Epithelial cell of prostate (primary cell): ENCODE data around the gene PROCA1.
"Not testable (repeated sequence)": the region's sequence is repeated elsewhere in the genome, so short reads cannot be mapped to it uniquely, and the experiment has no call there.

ENCODE experiments used
- DNase-seq: peaks from one replicate; pipeline ENCODE4 v3.0.0-alpha.2; 2011; ENCODE audit warnings: low read depth, low spot score
- H3K27ac ChIP-seq: fragments of 450-650 bp; 2 replicates; pipeline ENCODE4 v1.5.1; 2017; ENCODE audit warnings: mild to moderate bottlenecking

PROCA1 gene

GRCh38 chr17:28688481-28688880 lies 23.2 kb downstream of the PROCA1 start:
- no peak for DNase-seq
- H3K27ac ChIP-seq = no peak overlapping the region

DNA sequence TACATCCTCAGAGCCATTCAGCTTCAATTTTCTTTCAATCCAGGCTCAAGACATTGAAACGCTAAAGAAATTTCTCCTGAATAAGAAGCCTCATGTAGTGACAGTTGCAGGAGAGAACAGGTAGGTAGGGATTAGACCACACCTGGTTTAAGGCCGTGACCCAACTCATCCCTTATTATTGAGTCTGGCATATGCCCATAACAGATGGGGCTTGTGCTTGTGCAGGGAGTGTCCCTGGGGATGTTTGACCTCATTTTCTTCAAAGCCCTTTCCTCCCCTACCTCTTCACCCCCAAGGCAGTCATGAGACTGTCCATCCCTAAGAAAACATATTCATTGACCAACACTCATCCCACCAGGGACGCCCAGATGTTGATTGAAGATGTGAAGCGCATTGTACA lies 25.4 kb downstream of the PROCA1 start:
- DNase-seq = no peak
- no peak overlapping the region for H3K27ac ChIP-seq

- H3K27ac ChIP-seq = no peak overlapping the region
- no peak for DNase-seq
These were observed 26.3 kb downstream of the PROCA1 start for GRCh38 chr17:28685366-28685765.

- DNase-seq = no peak
- H3K27ac ChIP-seq = no peak overlapping the region
These were observed 26.7 kb downstream of the PROCA1 start for GRCh38 chr17:28684963-28685362.

DNA sequence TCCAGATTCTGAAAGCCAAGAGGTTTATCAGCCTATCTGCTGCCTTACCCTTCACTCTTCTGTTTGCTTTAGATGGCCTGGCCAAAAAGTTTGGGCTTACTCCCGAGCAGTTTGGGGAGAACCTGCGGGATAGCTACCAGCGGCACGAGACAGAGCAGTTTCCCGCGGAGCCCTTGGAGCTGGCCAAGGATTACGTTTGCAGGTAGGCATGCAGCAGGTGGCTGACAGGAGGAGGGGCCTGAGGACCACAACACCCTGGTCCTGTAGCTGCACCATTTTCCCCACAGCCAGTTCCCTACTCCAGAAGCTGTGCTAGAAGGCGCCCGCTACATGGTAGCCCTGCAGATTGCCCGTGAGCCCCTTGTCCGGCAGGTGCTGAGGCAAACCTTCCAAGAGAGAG lies 29.0 kb downstream of the PROCA1 start:
- DNase-seq = no peak
- no peak overlapping the region for H3K27ac ChIP-seq

DNA sequence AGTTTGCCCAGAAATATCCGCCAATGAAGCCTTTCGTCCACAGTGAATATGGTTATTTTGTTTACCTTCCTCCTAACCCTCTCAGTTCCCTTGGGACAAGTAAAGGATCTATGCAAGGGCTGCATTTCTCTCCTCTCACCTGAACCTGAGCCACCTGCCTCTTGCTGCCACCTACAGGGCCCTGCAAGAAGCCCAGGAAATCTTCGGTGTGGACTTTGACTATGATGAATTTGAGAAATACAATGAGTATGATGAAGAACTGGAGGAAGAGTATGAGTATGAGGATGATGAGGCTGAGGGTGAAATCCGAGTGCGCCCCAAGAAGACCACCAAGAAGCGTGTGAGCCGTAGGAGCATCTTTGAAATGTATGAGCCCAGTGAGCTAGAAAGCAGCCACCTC lies 35.7 kb downstream of the PROCA1 start:
- no peak overlapping the region for H3K27ac ChIP-seq
- DNase-seq = no peak

- no peak overlapping the region for H3K27ac ChIP-seq
- no peak for DNase-seq
These were observed 36.2 kb downstream of the PROCA1 start for GRCh38 chr17:28675490-28675889.

DNA sequence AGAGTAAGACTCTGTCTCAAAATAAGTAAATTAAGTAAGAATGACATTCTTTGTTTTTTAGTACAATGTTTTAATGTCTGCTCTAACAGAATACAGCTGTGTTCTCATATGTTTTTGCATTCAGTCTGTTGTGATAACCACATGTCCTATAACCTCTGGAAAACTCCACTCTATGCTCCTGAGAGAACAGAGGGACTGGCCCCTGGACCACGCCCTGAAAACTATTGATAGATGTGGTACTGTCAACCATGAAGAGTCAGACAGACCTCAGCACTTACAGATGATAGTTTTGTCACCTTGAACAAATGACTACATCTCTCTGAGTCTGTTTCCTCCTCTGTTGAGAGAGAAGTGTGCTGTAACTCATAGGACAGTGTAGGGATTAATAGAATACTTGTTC lies 41.8 kb downstream of the PROCA1 start:
- H3K27ac ChIP-seq = no peak overlapping the region
- no peak for DNase-seq

DNA sequence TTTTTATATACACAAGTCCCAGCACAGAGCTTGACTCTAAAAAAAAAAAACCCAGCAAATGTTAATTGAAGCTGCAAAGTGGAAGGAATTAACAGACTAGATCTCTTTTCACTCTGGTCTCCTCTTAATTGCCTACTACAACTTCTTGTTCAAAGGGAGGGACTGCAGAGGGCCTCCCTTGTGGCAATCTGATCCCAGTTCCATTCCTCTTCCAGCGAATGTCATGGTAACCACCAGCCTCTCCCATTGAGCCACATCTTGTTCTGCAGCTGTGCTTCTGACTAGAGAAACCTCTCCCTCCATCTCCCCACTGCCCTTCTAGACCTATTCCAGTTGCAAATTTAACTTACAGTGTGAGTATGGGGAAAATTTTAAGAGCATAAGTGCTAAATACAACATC lies 43.8 kb downstream of the PROCA1 start:
- no peak for DNase-seq
- no peak overlapping the region for H3K27ac ChIP-seq

DNA sequence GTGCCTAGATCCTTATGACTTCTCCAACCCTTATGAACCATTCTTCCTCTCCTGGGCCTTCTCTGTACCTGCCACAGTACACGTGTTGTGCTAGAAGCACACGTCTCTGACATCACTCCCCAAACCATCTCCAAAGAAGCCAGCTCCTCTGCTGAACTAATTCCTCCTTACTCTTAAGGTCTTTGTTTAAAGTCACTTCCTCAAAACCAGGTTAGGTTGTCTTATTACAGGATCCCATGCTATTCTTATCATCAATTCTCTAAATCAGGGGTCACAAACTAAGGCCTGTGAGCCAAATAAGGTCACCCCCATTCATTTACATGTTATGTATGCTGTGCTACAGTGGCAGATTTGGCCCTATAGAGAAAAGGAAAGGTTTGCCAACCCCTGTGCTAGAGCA lies 45.7 kb downstream of the PROCA1 start:
- H3K27ac ChIP-seq = no peak overlapping the region
- no peak for DNase-seq

DNA sequence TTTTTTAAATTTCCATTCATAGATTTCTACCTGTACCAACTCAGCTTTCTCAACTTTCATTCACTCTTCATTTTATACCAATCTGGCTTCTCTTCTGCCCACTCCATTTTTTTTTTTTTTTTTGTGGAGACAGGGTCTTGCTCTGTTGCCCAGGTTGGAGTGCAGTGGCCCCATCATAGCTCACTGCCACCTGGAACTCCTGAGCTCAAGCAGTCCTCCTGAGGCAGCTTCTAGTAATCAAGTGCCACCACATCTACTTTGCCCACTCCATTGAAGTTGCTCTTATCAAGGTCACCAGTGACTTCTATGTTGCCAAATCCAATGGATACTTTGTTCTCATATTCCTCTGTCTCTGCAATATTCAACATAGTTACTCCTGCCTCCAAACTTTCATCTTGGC lies 48.0 kb downstream of the PROCA1 start:
- no peak for DNase-seq
- no peak overlapping the region for H3K27ac ChIP-seq

- H3K27ac ChIP-seq = peak overlapping the region; percentile 92
- no peak for DNase-seq
These were observed 49.2 kb downstream of the PROCA1 start for GRCh38 chr17:28662527-28662829.

DNA sequence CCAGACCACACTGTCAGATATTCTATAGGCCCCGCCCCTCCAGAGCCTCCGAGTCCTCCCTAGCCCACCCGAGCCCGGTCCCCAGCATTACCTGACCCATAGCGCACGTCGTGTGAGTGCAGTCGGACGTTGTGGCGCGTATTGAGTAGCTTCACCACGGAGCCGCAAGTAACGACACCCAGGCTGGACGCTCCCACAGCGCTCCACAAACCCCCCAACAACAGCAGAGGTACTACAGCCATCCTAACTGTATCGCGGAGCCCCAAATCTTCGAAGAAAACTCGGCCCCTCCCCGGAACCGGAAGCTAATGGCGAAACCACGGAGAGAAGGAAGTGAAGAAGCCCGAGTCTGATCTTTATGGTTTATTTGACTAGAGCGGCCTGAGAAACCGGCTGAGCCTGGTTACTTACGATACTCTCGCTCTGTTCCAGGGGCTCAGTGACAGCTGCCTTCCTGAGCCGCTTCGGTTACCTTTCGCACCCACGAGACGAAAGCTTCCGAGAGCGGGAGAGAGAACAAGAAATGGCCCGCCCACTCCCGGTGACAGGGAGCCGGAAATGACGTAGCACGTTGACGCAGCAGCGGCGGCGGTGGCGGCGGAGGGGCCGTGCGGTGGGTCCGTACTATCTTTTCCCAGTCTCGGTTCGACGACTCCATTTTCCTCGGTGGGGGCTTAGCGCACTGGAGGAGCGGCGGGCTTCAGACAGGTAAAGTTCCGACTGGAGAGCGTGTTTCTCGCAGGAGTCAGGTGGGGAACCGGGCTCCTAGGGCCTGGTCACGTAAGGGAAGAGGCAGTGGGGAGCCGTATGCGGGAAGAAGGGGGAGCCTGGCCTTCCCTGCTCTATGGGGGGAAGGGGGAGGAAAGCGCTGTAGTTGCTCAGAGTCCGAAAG lies 49.8 kb downstream of the PROCA1 start, which contains the start of the genes SDF2 and SUPT6H:
Gene SDF2 (minus strand): TSS at position 272 of the 892 bp plus-strand sequence. CDS start 30 bp downstream, at position 242.
Gene SUPT6H (plus strand): TSS at position 571 of the 892 bp plus-strand sequence. CDS start 11,197 bp downstream, outside the sequence.
- no peak for DNase-seq

GRCh38 chr17:28659497-28659881 lies 52.2 kb downstream of the PROCA1 start:
- not testable (repeated sequence) for DNase-seq, H3K27ac ChIP-seq

More for the DNA sequence above, 49.8 kb downstream of the PROCA1 start, which contains the start of the genes SDF2 and SUPT6H:
- H3K27ac ChIP-seq = peak within 1 kb of the TSS; percentile 92

DNA sequence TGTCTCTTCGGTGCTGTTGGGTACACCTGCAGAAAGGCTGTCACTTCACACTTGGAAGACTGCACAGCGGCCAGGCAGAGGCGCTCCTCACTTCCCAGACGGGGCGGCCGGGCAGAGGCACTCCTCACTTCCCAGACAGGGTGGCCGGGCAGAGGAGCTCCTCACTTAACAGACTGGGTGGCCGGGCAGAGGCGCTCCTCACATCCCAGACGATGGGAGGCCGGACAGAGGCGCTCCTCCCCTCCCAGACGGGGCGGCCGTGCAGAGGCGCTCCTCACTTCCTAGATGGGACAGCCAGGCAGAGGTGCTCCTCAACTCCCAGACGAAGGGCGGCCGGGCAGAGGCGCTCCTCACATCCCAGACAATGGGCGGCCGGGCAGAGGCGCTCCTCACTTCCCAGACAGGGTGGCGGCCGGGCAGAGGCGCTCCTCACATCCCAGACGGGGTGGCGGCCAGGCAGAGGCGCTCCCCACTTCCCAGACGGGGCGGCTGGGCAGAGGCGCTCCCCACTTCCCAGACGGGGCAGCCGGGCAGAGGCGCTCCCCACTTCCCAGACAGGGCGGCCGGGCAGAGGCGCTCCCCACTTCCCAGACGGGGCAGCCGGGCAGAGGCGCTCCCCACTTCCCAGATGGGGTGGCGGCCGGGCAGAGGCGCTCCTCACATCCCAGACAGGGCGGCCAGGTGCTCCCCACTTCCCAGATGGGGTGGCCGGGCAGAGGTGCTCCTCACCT lies 52.8 kb downstream of the PROCA1 start:
- not testable (repeated sequence) for H3K27ac ChIP-seq, DNase-seq

GRCh38 chr17:28658342-28658741 lies 53.3 kb downstream of the PROCA1 start:
- not testable (repeated sequence) for DNase-seq, H3K27ac ChIP-seq

GRCh38 chr17:28657756-28658155 lies 53.9 kb downstream of the PROCA1 start:
- H3K27ac ChIP-seq = no peak overlapping the region
- no peak for DNase-seq

DNA sequence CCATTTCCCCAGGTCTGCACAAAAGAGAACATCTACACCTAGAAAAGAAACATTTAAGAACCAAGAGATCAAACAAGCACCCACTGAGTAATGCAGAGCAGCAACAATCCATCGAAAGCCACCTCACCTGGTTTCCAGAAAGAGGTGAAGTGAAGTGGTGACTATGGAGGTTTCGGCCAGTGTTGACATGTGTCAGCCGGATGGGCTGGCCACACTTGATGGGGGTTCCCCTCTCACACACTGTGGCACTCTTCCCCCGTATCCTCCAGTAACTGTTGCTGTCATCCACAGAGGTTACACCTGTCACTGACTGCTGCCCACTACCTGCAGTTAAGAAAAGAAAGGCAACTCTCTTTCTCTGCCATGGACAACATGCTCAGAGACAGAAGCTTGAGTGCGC lies 56.5 kb downstream of the PROCA1 start:
- H3K27ac ChIP-seq = no peak overlapping the region
- no peak for DNase-seq
